Measurements from ENCODE around the gene LCE1B.

Gene LCE1B

DNA sequence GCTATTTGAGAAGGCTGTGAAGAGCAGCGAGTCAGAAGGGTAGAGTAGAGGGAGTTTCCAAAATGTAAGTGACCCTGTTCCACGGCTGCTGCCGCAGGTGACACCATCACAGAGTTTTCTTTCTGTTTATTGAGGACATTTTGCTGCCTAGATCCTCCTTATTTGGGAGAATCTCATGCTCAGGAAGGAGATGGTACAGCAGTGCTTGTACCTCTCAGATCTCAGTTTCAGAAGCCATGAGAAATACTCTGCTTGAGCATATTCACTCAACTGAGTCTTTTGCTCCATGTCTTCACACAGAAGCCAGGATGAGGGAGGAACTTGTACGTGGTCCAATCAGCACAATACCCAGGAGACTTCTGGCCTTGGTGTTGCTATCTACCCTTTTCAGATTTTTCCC lies 49.6 kb downstream of the LCE1B start:
- no peak for DNase-seq (ENCODE audit: low spot score)

All from AG08396 (cell line).